DMS79 treated with DMSO at 0.1 percent for 48 hours (cell line): ENCODE data around the gene HNRNPL.
"Not testable (repeated sequence)": the region's sequence is repeated elsewhere in the genome, so short reads cannot be mapped to it uniquely, and the experiment has no call there.

Experiments used
- DNase-seq: peaks from one replicate; lab custom pipeline; 2025; lab: John Stamatoyannopoulos, UW

The HNRNPL gene

GRCh38 chr19:38829203-38829602, 20.6 kb downstream of the HNRNPL start:
- DNase-seq = not testable (repeated sequence)

GRCh38 chr19:38826856-38827551, 22.8 kb downstream of the HNRNPL start:
- DNase-seq = no peak

- not testable (repeated sequence) for DNase-seq
These were observed 23.9 kb downstream of the HNRNPL start for GRCh38 chr19:38825936-38826335.

GRCh38 chr19:38821230-38821825, 28.5 kb downstream of the HNRNPL start:
- not testable (repeated sequence) for DNase-seq

- DNase-seq = no peak
These were observed 30.4 kb downstream of the HNRNPL start for GRCh38 chr19:38819231-38819920.

- DNase-seq = no peak
These were observed 32.7 kb downstream of the HNRNPL start for GRCh38 chr19:38817081-38817480.

- DNase-seq = no peak
These were observed 33.5 kb downstream of the HNRNPL start for GRCh38 chr19:38816131-38816750.

GRCh38 chr19:38815059-38816001, 34.5 kb downstream of the HNRNPL start:
- no peak for DNase-seq

- DNase-seq = not testable (repeated sequence)
These were observed 35.9 kb downstream of the HNRNPL start for GRCh38 chr19:38813932-38814331.

- no peak for DNase-seq
These were observed 36.5 kb downstream of the HNRNPL start for GRCh38 chr19:38813323-38813722.

GRCh38 chr19:38812841-38813320, 36.9 kb downstream of the HNRNPL start, which contains the start of gene LGALS4:
TSS of gene LGALS4 (minus strand) at chr19:38812945. CDS start at chr19:38812886, 59 bp downstream.
- DNase-seq = no peak

GRCh38 chr19:38812009-38812840, 37.6 kb downstream of the HNRNPL start:
- DNase-seq = no peak

GRCh38 chr19:38809592-38810252, 40.1 kb downstream of the HNRNPL start:
- no peak for DNase-seq

- no peak for DNase-seq
These were observed 41.0 kb downstream of the HNRNPL start for GRCh38 chr19:38808741-38809140.

GRCh38 chr19:38807374-38808098, 42.2 kb downstream of the HNRNPL start:
- DNase-seq = peak; percentile 4

- no peak for DNase-seq
These were observed 43.4 kb downstream of the HNRNPL start for GRCh38 chr19:38806371-38806770.

- DNase-seq = no peak
These were observed 44.6 kb downstream of the HNRNPL start for GRCh38 chr19:38805180-38805579.

- no peak for DNase-seq
These were observed 46.2 kb downstream of the HNRNPL start for GRCh38 chr19:38803543-38803942.
